NCI-H446 (cell line): ENCODE measurements around the gene HMX2.

Experiments used
- DNase-seq, 2 experiments: peaks; one replicate each; lab custom pipeline; 2025; lab: John Stamatoyannopoulos, UW

Gene HMX2

GRCh38 chr10:123139165-123139520, 8.8 kb upstream of the HMX2 start:
- DNase-seq = no peak

GRCh38 chr10:123139521-123140163, 8.3 kb upstream of the HMX2 start:
- no peak for DNase-seq

GRCh38 chr10:123140164-123140982, 7.6 kb upstream of the HMX2 start:
- DNase-seq = no peak

GRCh38 chr10:123140983-123141390, 6.9 kb upstream of the HMX2 start:
- no peak for DNase-seq

- DNase-seq = no peak
Measured at GRCh38 chr10:123141791-123142700, 5.9 kb upstream of the HMX2 start.

- no peak for DNase-seq
Measured at GRCh38 chr10:123142701-123143161, 5.2 kb upstream of the HMX2 start.

GRCh38 chr10:123143162-123143824, 4.6 kb upstream of the HMX2 start:
- DNase-seq = no peak

GRCh38 chr10:123143825-123144168, 4.1 kb upstream of the HMX2 start:
- no peak for DNase-seq

- DNase-seq = no peak
Measured at GRCh38 chr10:123144697-123145541, 3.0 kb upstream of the HMX2 start.

- DNase-seq = no peak
Measured at GRCh38 chr10:123145542-123146012, 2.4 kb upstream of the HMX2 start.

GRCh38 chr10:123146013-123146893, 1.7 kb upstream of the HMX2 start:
- DNase-seq = no peak

GRCh38 chr10:123146894-123147634, 872 bp upstream of the HMX2 start:
- DNase-seq = no peak

- peak in 1 of 2 experiments; percentile 7 for DNase-seq
Measured at GRCh38 chr10:123148414-123149161, 652 bp downstream of the HMX2 start.

GRCh38 chr10:123149162-123149567, 1.2 kb downstream of the HMX2 start:
- DNase-seq = no peak

GRCh38 chr10:123149568-123150270, 1.8 kb downstream of the HMX2 start:
- DNase-seq = peak in 1 of 2 experiments; percentile 24

- no peak for DNase-seq
Measured at GRCh38 chr10:123150271-123150985, 2.5 kb downstream of the HMX2 start.
